Measurements from ENCODE around the gene TFAM.

TFAM gene

GRCh38 chr10:58384999-58385783, at the start of gene TFAM:
Gene TFAM, plus strand, starts transcription at chr10:58385410. Its CDS starts 138 bp downstream, at chr10:58385548.
- peak; percentile 67 for DNase-seq (ENCODE audit: low read depth, low spot score)
- peak; percentile 80 for TF ChIP-seq CTCF (IDR thresholded peaks at IDR 0.05; ENCODE audit: insufficient read depth, low read length, missing control alignments)
- peak within 1 kb of the TSS; percentile 94 for H3K4me3 ChIP-seq (ENCODE audit: low read depth, low read length)
- ChIA-PET CTCF (interaction anchor here (0.7 to 7.7 kb wide), 26 partner anchors 8 to 809 kb away, joined by 3 to 74 read pairs (median 4); no protein-coding TSS in a partner anchor), POLR2A (interaction anchor here (0.6 to 1.3 kb wide), 6 partner anchors 12 to 116 kb away, joined by 3 to 5 read pairs (median 3); partner anchors contain the start of gene CISD1)

- ChIA-PET CTCF (no interaction called here), POLR2A (interaction anchor here (1.0 kb wide), 1 partner anchor 49 kb away, joined by 3 read pairs; the partner anchor contains the start of gene TFAM)
- peak overlapping the region; percentile 79 for H3K4me3 ChIP-seq (ENCODE audit: low read depth, low read length)
These were observed 49.0 kb upstream of the TFAM start for GRCh38 chr10:58336242-58336641.

DNA sequence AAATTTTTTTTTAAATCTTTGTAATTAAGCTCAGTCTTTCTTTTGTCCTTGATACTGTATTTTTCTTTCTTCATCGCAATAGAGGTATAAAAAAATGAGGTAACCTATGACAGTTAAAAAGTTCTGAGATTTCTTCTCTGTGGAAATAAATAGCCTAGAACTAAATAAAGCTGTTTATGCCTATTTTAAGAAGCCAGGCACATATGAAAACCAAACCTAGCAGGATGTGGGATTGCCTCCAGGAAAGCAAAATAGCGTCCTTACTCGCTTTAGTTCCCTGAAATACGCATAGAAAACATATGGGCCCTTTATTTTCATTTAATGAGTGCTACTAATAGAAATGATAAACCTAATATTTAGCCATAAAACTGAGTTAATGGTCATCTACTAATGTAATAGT, 43.8 kb upstream of the TFAM start:
- ChIA-PET POLR2A (no interaction called here), CTCF (interaction anchor here (1.9 kb wide), 1 partner anchor 42 kb away, joined by 5 read pairs; no protein-coding TSS in a partner anchor)
- no peak overlapping the region for H3K4me3 ChIP-seq (ENCODE audit: low read depth, low read length)
- no peak for TF ChIP-seq CTCF (IDR thresholded peaks at IDR 0.05; ENCODE audit: insufficient read depth, low read length, missing control alignments)
- DNase-seq (ENCODE audit: low read depth, low spot score), result no peak

More at GRCh38 chr10:58336242-58336641, 49.0 kb upstream of the TFAM start:
- TF ChIP-seq CTCF (IDR thresholded peaks at IDR 0.05; ENCODE audit: insufficient read depth, low read length, missing control alignments), result no peak
- no peak for DNase-seq (ENCODE audit: low read depth, low spot score)

GRCh38 chr10:58341947-58342346, 43.3 kb upstream of the TFAM start:
- no peak for DNase-seq (ENCODE audit: low read depth, low spot score)
- TF ChIP-seq CTCF (IDR thresholded peaks at IDR 0.05; ENCODE audit: insufficient read depth, low read length, missing control alignments), result no peak
- POLR2A ChIA-PET, result no interaction called here
- CTCF ChIA-PET, result interaction anchor here (0.9 to 4.4 kb wide), 2 partner anchors 42 to 1867 kb away, joined by 3 to 14 read pairs; no protein-coding TSS in a partner anchor
- no peak overlapping the region for H3K4me3 ChIP-seq (ENCODE audit: low read depth, low read length)

DNA sequence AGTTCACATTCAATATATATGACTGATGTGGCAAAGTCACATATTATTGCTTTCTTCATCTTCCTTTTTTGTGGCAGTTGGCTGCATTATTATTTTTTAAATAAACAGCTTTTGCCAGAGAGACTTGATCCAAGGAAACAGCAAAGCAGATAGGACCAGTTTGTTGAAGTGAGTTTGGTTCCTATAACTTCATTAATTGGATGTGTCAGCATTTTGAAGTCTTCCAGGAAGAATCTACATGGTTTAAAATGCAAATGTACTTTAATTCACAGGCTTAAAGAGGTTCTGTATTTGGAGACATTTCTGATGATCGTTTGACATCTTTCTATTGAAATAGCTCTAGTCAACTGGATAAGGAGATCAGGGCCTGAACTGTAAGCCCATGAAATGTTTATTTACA, 37.2 kb upstream of the TFAM start:
- TF ChIP-seq CTCF (IDR thresholded peaks at IDR 0.05; ENCODE audit: insufficient read depth, low read length, missing control alignments), result no peak
- CTCF ChIA-PET, result interaction anchor here (0.8 to 1.2 kb wide), 3 partner anchors 40 to 58 kb away, joined by 3 to 5 read pairs (median 3); no protein-coding TSS in a partner anchor
- POLR2A ChIA-PET, result no interaction called here
- no peak overlapping the region for H3K4me3 ChIP-seq (ENCODE audit: low read depth, low read length)
- DNase-seq (ENCODE audit: low read depth, low spot score), result no peak

DNA sequence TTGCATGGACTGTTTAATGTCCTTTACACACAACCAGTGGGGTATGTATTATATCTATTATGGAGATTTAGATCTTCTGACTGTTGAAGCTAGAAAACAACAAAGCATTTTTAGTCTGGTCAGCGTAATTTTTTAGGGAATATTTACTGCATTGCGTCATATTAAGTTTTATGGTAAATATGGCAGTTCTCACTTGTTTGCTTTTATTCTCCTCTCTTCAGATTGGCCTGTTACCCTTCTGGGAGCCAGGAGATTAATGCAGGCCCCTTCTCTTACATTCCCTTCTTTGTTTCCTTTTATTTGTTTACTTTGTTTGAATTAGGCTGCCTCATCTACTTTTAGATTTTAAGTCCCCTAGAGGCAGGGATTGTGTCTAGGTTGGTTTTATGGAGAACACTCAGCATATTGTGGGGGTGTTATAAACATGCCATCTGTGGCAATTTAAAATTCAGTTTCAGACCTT, 36.6 kb upstream of the TFAM start:
- no peak for DNase-seq (ENCODE audit: low read depth, low spot score)
- TF ChIP-seq CTCF (IDR thresholded peaks at IDR 0.05; ENCODE audit: insufficient read depth, low read length, missing control alignments), result no peak

More for the DNA sequence above, 36.6 kb upstream of the TFAM start:
- ChIA-PET POLR2A (no interaction called here), CTCF (interaction anchor here (0.8 to 1.2 kb wide), 4 partner anchors 36 to 59 kb away, joined by 3 to 5 read pairs (median 4); partner anchors contain the start of gene TFAM)
- H3K4me3 ChIP-seq (ENCODE audit: low read depth, low read length), result no peak overlapping the region

Measured in AG04449 (cell line).